Thyroid gland (tissue), 4 donors: ENCODE results near the gene CIZ1. TPM values are rescaled to one million over a fixed set of nuclear protein-coding genes. Genes with fewer than 3 reads are reported as not detected.

Source experiments
- DNase-seq, 2 donors: peaks; one replicate each; pipeline ENCODE4 v3.0.0-alpha.2; 2019
- H3K27ac ChIP-seq, 3 donors: fragments of 200-600 bp; sonication (generic); 1 replicate in 2 of 3; 2 replicates in 1 of 3; pipeline ENCODE4 v1.5.1; 2016 to 2019; ENCODE audit warnings: mild to moderate bottlenecking in 1 of 3, moderate library complexity in 1 of 3
- H3K27me3 ChIP-seq: fragments of 200-600 bp; sonication (generic); one replicate; pipeline ENCODE4 v1.5.1; 2019
- H3K36me3 ChIP-seq, 2 donors: fragments of 200-600 bp; sonication (generic); one replicate each; pipeline ENCODE4 v1.5.1; 2016 to 2019
- H3K4me1 ChIP-seq, 2 donors: fragments of 200-600 bp; sonication (generic); one replicate each; pipeline ENCODE4 v1.5.1; 2017 to 2019
- H3K4me3 ChIP-seq, 3 donors: fragments of 200-600 bp; sonication (generic); replicated peaks in 1 of 3; 1 replicate in 2 of 3; 2 replicates in 1 of 3; pipeline ENCODE4 v1.5.1; 2016; ENCODE audit warnings: mild to moderate bottlenecking in 1 of 3
- H3K9me3 ChIP-seq: fragments of 200-600 bp; sonication (generic); one replicate; pipeline ENCODE4 v1.5.1; 2017
- POLR2A ChIP-seq, 2 donors: fragments of 450-650 bp; IDR thresholded peaks; one replicate each; pipeline ENCODE4 v1.6.1; 2017; ENCODE audit warnings: antibody characterized with exemption in 2 of 2, mild to moderate bottlenecking in 2 of 2, moderate library complexity in 1 of 2
- WGBS, 2 donors: methylation state at CpG; one replicate each; pipeline ENCODE4 v1.1.5; 2017; 5-methylcytosine and 5-hydroxymethylcytosine counted together
- intact Hi-C: fragments of 100-400 bp; cut with DNase I; formaldehyde crosslinking; loops from one replicate; pipeline ENCODE4 v1.15.1; 2023
- total RNA-seq, 4 donors: library from RNA; depleted of rRNA; stranded (reverse); fragments of >200 nt; gene quantifications; one replicate each; pipeline ENCODE4 v1.2.3, GENCODE V29; 2016
- TF ChIP-seq, protein P1 (sequence below), 6 experiments: fragments of 200-600 bp in 3 of 6; fragments of 450-650 bp in 3 of 6; sonication (generic) in 3 of 6; IDR thresholded peaks; one replicate each; pipeline ENCODE4 v1.5.1; 2016 to 2019; ENCODE audit warnings: antibody characterized with exemption in 6 of 6, mild to moderate bottlenecking in 2 of 6, inconsistent platforms in 1 of 6, moderate library complexity in 1 of 6

The CIZ1 gene
- total RNA-seq, 4 donors from 2014 or later, result 47.8 to 58.5 (median 52.7) TPM

DNA sequence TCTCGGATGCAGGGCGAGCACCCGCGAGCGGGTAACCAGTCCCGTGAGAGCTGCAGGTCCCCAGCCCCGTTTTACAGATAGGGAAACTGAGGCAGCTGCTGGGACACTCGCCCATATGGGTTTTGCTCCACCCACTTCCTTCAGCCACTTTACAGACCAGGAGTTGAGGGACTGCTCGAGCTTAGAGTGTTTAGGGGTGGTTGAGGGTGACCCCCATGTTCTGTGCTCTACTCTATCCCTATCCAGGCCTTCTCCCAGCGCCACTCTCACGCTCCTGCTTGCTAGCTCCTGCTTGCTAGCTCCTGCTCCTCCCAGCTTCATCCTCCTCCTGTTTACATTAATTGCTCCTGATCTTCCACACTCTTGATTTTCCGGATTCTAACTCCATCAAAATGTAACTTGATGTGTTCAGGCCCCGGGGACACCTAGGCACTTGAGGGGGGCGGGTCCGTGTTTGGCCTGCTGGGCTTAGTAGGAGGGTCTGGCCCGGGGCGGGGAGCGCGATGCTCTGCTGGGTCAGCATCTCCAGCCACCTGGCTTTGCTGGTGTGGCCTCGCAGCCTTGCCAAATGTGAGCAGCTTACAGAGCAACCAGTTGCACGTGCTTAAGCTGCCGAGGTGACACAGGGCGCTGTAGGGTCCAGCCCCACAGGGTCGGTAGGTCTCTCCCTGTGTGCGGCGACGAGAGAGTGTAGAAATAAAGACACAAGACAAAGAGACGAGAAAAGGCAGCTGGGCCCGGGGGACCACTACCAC is 62.4 kb downstream of the CIZ1 start:
- peak overlapping the region in 2 of 3 donors; percentile 89 to 98 for H3K27ac ChIP-seq
- H3K36me3 ChIP-seq, result peaks cover 0 to 4% of the 10 kb centered on the region in 2 donors
- no peak for DNase-seq
- 70 to 73% methylated on average over 23 to 27 of the region's 29 CpGs for WGBS, 2 donors
- H3K4me1 ChIP-seq, result peaks cover 22 to 25% of the 10 kb centered on the region in 2 donors
- intact Hi-C loops, result no loop called here
- H3K4me3 ChIP-seq, result peak overlapping the region; percentile 63 to 97 (median 87)
- no peaks in the 10 kb centered on the region for H3K27me3 ChIP-seq
- no peaks in the 10 kb centered on the region for H3K9me3 ChIP-seq
- TF ChIP-seq POLR2A (IDR thresholded peaks at IDR 0.05), result no peak
- TF ChIP-seq, protein P1, sequence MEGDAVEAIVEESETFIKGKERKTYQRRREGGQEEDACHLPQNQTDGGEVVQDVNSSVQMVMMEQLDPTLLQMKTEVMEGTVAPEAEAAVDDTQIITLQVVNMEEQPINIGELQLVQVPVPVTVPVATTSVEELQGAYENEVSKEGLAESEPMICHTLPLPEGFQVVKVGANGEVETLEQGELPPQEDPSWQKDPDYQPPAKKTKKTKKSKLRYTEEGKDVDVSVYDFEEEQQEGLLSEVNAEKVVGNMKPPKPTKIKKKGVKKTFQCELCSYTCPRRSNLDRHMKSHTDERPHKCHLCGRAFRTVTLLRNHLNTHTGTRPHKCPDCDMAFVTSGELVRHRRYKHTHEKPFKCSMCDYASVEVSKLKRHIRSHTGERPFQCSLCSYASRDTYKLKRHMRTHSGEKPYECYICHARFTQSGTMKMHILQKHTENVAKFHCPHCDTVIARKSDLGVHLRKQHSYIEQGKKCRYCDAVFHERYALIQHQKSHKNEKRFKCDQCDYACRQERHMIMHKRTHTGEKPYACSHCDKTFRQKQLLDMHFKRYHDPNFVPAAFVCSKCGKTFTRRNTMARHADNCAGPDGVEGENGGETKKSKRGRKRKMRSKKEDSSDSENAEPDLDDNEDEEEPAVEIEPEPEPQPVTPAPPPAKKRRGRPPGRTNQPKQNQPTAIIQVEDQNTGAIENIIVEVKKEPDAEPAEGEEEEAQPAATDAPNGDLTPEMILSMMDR (IDR thresholded peaks at IDR 0.05), result no peak

DNA sequence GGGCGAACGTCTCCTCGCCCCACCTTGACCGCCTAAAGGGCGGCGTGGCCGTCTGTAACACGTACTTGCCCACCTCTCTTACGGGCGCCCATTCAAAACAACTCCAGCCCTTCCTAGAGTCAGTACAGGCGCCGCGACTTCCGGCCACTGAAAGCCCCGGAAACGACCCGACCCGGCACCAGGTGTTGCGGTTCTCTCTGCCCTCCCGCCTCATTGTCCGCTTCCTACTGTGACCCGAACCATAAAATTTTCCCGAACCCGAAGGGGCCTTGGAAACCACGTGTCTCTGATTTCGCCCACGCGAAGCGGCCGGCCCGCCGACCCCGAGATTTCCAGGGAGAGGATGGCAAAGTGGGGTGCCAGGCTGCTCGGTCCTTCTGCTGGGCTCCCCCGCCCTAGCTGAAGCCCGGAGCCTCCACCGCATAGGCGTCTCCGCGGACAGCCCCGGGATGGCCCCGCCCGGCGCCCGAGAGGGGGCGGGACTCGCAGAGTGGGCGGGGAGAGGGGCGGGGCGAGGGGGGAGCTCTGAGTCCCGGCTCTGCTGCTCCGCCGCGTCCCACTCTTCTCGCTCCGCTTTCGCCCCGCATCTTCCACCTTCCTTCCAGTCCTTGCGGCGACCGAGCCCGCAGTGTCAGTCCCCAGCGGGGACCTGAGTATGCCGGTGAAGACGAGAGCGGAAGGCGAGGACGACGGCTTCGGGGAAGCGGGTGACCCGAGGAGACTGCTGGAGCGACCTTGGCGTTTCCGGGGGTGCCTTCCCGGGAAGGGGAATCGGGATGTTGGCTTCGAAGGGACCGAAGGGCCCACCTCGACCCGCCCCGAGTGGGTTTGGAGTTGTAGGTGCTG is 63.2 kb downstream of the CIZ1 start:
- Histone ChIP-seq H3K27ac (peak overlapping the region; percentile 89 to 98 (median 97)), H3K27me3 (no peaks in the 10 kb centered on the region), H3K36me3 (peaks cover 5 to 11% of the 10 kb centered on the region in 2 donors), H3K4me1 (peaks cover 22 to 25% of the 10 kb centered on the region in 2 donors), H3K4me3 (peak overlapping the region; percentile 73 to 97 (median 87)), H3K9me3 (no peaks in the 10 kb centered on the region)
- WGBS, 2 donors, result 0 to 1% methylated on average over 33 to 46 of the region's 82 CpGs
- intact Hi-C loops, result no loop called here
- TF ChIP-seq, protein P1 (IDR thresholded peaks at IDR 0.05), result no peak
- TF ChIP-seq POLR2A (IDR thresholded peaks at IDR 0.05), result peak in 1 of 2 donors; percentile 50
- DNase-seq, result peak; percentile 81 to 82

DNA sequence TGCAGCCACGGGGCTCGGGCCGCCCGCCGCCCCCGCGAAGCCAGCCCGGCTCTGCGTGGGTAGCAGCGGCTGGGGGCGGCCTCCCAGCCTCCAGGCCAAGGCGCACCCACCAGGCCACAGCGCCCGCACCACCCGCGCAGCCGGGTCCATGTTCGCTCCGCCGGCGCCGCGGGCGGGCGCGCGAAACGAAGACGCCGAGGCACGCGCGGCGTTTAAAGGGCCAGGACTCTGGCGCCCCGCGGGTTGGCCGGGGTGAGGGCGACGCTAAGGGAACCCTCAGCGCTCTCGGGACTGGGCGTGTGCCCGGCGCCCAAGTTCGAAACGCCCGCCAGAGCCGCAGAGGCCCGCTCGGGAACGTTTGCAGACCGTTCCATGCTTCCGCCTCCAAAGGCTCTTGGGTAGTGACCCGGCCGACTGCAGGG is 63.8 kb downstream of the CIZ1 start, which contains the start of gene PTGES2:
TSS of gene PTGES2 (minus strand) at position 162 of the 422 bp plus-strand sequence. CDS start at position 150, 12 bp downstream.
- H3K4me3 ChIP-seq, result peak within 1 kb of the TSS; percentile 73 to 97 (median 87)
- no peaks in the 10 kb centered on the region for H3K27me3 ChIP-seq
- 0 to 5% methylated on average over 2 to 4 of the region's 56 CpGs for WGBS, 2 donors
- peaks cover 10 to 17% of the 10 kb centered on the region in 2 donors for H3K36me3 ChIP-seq
- no peaks in the 10 kb centered on the region for H3K9me3 ChIP-seq
- TF ChIP-seq POLR2A (IDR thresholded peaks at IDR 0.05), result peak in 1 of 2 donors; percentile 63
- TF ChIP-seq, protein P1 (IDR thresholded peaks at IDR 0.05), result no peak
- H3K27ac ChIP-seq, result peak within 1 kb of the TSS; percentile 89 to 98 (median 97)
- DNase-seq, result peak; percentile 77 to 88
- H3K4me1 ChIP-seq, result peaks cover 22 to 25% of the 10 kb centered on the region in 2 donors
- intact Hi-C loops, result no loop called here

DNA sequence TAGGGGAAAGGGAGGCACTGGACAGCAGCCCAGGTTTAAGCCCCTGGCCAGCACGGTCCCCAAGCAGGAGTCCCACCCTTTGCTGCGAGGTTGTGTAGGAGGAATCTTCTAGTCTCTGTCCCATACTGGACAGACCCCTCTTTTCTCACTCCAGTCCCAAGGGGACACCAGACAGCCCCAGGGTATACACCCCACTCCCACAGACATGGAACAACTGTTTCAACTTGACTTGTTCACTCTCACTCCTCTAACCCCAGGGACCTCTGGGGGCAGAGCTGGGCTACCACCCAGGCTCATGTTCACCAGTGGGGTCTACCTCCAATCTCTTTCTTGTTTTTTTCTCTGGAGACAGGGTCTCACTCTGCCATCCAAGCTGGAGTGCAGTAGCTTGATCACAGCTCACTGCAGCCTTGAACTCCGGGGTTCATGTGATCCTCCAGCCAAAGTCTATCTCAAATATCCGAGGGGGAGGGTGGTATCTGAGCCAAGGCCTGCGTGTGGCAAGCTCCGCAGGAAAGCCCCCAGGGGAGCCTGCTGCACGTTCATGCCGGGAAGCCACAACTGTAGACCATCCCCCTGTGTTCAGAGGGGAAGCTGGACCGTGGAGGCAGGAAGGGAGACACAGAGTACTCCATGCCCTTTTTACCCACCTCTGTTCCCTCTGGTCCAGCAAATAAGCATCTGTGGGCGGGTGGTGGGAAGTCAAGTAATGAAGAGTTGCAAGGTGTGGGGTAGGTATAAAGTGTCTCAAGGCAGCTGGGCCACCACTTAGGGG is 65.6 kb downstream of the CIZ1 start:
- 48 to 63% methylated on average over 10 of the region's 10 CpGs for WGBS, 2 donors
- Histone ChIP-seq H3K4me1 (peaks cover 22 to 25% of the 10 kb centered on the region in 2 donors), H3K27me3 (no peaks in the 10 kb centered on the region), H3K9me3 (no peaks in the 10 kb centered on the region), H3K27ac (no peak overlapping the region), H3K36me3 (peaks cover 25 to 29% of the 10 kb centered on the region in 2 donors), H3K4me3 (no peak overlapping the region)
- DNase-seq, result no peak
- TF ChIP-seq, protein P1 (IDR thresholded peaks at IDR 0.05), result no peak
- TF ChIP-seq POLR2A (IDR thresholded peaks at IDR 0.05), result no peak
- intact Hi-C loops, result no loop called here
